ENCODE results near the gene SYNPO2. TPM values are rescaled to one million over a fixed set of nuclear protein-coding genes. Genes with fewer than 3 reads are reported as not detected.

Gene SYNPO2
- total RNA-seq, 1 experiment from 2014 or later, result 0.26 TPM

GRCh38 chr4:118941149-118941548 is 52.5 kb downstream of the SYNPO2 start:
- no TSS peak for BruUV-seq (replicated peaks)
- CTCF ChIA-PET, result no interaction called here
- no peak for DNase-seq (ENCODE audit: low spot score)

DNA sequence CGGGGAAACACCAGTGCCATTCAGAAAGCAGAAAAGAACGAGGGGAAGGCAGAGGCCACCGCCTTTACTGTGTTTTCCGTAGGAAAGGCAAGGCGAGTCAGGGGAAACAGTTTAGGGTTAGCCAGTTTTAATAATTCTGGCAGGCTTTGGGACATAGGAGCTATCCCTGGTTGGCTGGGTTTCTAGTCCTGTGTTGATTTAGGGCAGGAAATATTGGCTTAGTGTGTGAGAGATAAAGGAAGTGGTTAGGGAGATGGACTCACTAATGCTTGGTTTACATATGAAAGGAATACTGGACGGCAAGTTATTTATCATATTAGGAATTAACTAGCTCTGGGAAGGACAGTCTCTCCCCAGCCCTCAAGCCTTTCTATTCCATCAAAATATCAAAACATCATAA is 53.1 kb downstream of the SYNPO2 start:
- H3K4me1 ChIP-seq (ENCODE audit: insufficient read depth, low read length, poor library complexity, severe bottlenecking), result peaks cover 14% of the 10 kb centered on the region
- H3K36me3 ChIP-seq (ENCODE audit: insufficient read depth, low read length, poor library complexity, severe bottlenecking), result no peaks in the 10 kb centered on the region
- no peaks in the 10 kb centered on the region for H3K9me3 ChIP-seq (ENCODE audit: low read depth, low read length, poor library complexity, severe bottlenecking)
- no peak overlapping the region for H3K27ac ChIP-seq (ENCODE audit: low read depth, low read length, poor library complexity, severe bottlenecking)
- H3K4me3 ChIP-seq (ENCODE audit: low read depth, low read length, poor library complexity, severe bottlenecking), result no peak overlapping the region
- no peak for TF ChIP-seq CTCF (conservative IDR thresholded peaks at IDR 0.05; ENCODE audit: low read depth, low read length)
- no peak for TF ChIP-seq EZH2 (IDR thresholded peaks at IDR 0.05; ENCODE audit: borderline replicate concordance, low read depth, low read length, poor library complexity, severe bottlenecking)
- DNase-seq (ENCODE audit: low spot score), result peak; percentile 33
- ChIA-PET POLR2A (ENCODE audit: low non-redundant PET) (no interaction called here), CTCF (no interaction called here)
- intact Hi-C loops (cut with micrococcal nuclease; ENCODE audit: unreplicated experiment), result no loop called here
- BruUV-seq (replicated peaks), result no TSS peak
- H3K27me3 ChIP-seq (replicated peaks; ENCODE audit: insufficient read depth, low read depth, low read length, poor library complexity), result no peaks in the 10 kb centered on the region

More at GRCh38 chr4:118941149-118941548, 52.5 kb downstream of the SYNPO2 start:
- TF ChIP-seq CTCF (conservative IDR thresholded peaks at IDR 0.05; ENCODE audit: low read depth, low read length), result no peak
- TF ChIP-seq EZH2 (IDR thresholded peaks at IDR 0.05; ENCODE audit: borderline replicate concordance, low read depth, low read length, poor library complexity, severe bottlenecking), result no peak
- H3K9me3 ChIP-seq (ENCODE audit: low read depth, low read length, poor library complexity, severe bottlenecking), result no peaks in the 10 kb centered on the region
- POLR2A ChIA-PET (ENCODE audit: low non-redundant PET), result no interaction called here
- no peak overlapping the region for H3K27ac ChIP-seq (ENCODE audit: low read depth, low read length, poor library complexity, severe bottlenecking)
- no peak overlapping the region for H3K4me3 ChIP-seq (ENCODE audit: low read depth, low read length, poor library complexity, severe bottlenecking)
- H3K27me3 ChIP-seq (replicated peaks; ENCODE audit: insufficient read depth, low read depth, low read length, poor library complexity), result no peaks in the 10 kb centered on the region
- no peaks in the 10 kb centered on the region for H3K36me3 ChIP-seq (ENCODE audit: insufficient read depth, low read length, poor library complexity, severe bottlenecking)
- intact Hi-C loops (cut with micrococcal nuclease; ENCODE audit: unreplicated experiment), result no loop called here
- H3K4me1 ChIP-seq (ENCODE audit: insufficient read depth, low read length, poor library complexity, severe bottlenecking), result peaks cover 14% of the 10 kb centered on the region

DNA sequence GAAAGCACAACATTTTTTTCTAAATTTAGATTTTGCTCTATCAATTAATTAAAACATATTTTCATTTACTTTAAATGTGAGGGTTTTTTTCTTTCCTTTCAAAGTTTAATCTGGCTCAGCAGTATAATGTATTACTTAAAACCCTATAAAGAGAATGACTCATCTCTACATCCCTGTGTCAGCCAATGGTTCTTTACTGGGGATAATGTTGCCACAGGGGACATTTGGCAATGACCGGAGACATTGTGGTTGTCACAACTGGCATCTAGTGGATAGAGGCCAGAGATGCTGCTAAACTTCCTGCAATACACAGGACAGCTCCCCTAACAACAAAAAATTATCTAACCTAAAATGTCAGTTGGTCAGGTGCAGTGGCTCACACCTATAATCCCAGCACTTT is 53.8 kb downstream of the SYNPO2 start:
- intact Hi-C loops (cut with micrococcal nuclease; ENCODE audit: unreplicated experiment), result no loop called here
- DNase-seq (ENCODE audit: low spot score), result peak; percentile 74

More for the DNA sequence above, 53.8 kb downstream of the SYNPO2 start:
- Histone ChIP-seq H3K9me3 (ENCODE audit: low read depth, low read length, poor library complexity, severe bottlenecking) (no peaks in the 10 kb centered on the region), H3K27ac (ENCODE audit: low read depth, low read length, poor library complexity, severe bottlenecking) (no peak overlapping the region), H3K27me3 (replicated peaks; ENCODE audit: insufficient read depth, low read depth, low read length, poor library complexity) (no peaks in the 10 kb centered on the region), H3K36me3 (ENCODE audit: insufficient read depth, low read length, poor library complexity, severe bottlenecking) (no peaks in the 10 kb centered on the region), H3K4me1 (ENCODE audit: insufficient read depth, low read length, poor library complexity, severe bottlenecking) (peaks cover 17% of the 10 kb centered on the region), H3K4me3 (ENCODE audit: low read depth, low read length, poor library complexity, severe bottlenecking) (no peak overlapping the region)
- no TSS peak for BruUV-seq (replicated peaks)
- CTCF ChIA-PET, result no interaction called here
- no peak for TF ChIP-seq EZH2 (IDR thresholded peaks at IDR 0.05; ENCODE audit: borderline replicate concordance, low read depth, low read length, poor library complexity, severe bottlenecking)
- no peak for TF ChIP-seq CTCF (conservative IDR thresholded peaks at IDR 0.05; ENCODE audit: low read depth, low read length)
- POLR2A ChIA-PET (ENCODE audit: low non-redundant PET), result no interaction called here

Measured in A673 (cell line).